Progenitor cell of endocrine pancreas (in vitro differentiated cells): ENCODE data around the gene NGF. TPM values are rescaled to one million over a fixed set of nuclear protein-coding genes. Genes with fewer than 3 reads are reported as not detected.

Experiments
- DNase-seq: peaks from one replicate; pipeline ENCODE4 v3.0.0; 2021; ENCODE audit warnings: low spot score; ENCODE audit not compliant: unreplicated experiment
- H3K27ac Mint-ChIP-seq: 2 replicates; pipeline ENCODE4 v1.8.0; 2021; ENCODE audit warnings: mild to moderate bottlenecking, moderate library complexity, mixed read lengths
- H3K27me3 Mint-ChIP-seq: 2 replicates; pipeline ENCODE4 v1.8.0; 2021; ENCODE audit warnings: mixed read lengths
- H3K36me3 Mint-ChIP-seq: 2 replicates; pipeline ENCODE4 v1.8.0; 2022; ENCODE audit warnings: mixed read lengths; ENCODE audit not compliant: insufficient read depth
- H3K4me1 Mint-ChIP-seq: 2 replicates; pipeline ENCODE4 v1.8.0; 2021; ENCODE audit warnings: low read depth, mixed read lengths
- H3K4me3 Mint-ChIP-seq: 2 replicates; pipeline ENCODE4 v1.8.0; 2021; ENCODE audit warnings: low read depth, mild to moderate bottlenecking, moderate library complexity, mixed read lengths
- H3K9me3 Mint-ChIP-seq: 2 replicates; pipeline ENCODE4 v1.8.0; 2021; ENCODE audit warnings: low read depth, mixed read lengths
- total RNA-seq: library from RNA; stranded (reverse); gene quantifications from 2 replicates; pipeline ENCODE4 v1.2.1, GENCODE V29; 2021
- TF ChIP-seq, protein P1 (sequence below): fragments of 200-600 bp; sonication (generic); IDR thresholded peaks from one replicate; pipeline ENCODE4 v1.5.0; 2021; ENCODE audit warnings: antibody characterized with exemption, mild to moderate bottlenecking; ENCODE audit not compliant: unreplicated experiment

Gene NGF
- total RNA-seq, 1 donor from 2014 or later: 2.2 TPM

DNA sequence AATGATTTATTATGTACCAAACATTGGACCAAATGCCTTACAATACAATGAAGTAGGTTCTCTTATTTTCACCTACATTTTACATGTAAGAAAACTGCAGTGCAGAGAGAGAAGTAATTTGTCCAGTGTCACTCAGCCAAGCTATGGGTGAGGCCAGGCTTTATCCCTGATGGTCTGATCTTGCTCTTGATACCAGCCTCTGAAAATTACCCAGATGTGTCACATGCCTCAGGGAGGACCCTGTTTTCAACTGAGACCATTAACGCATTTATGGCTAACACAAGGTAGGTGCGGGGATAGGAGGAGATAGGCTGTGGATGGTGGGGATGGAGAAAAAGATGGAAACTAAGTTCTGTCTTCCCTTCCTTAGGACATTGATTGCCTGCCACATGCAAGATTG lies 56.9 kb downstream of the NGF start:
- TF ChIP-seq, protein P1, sequence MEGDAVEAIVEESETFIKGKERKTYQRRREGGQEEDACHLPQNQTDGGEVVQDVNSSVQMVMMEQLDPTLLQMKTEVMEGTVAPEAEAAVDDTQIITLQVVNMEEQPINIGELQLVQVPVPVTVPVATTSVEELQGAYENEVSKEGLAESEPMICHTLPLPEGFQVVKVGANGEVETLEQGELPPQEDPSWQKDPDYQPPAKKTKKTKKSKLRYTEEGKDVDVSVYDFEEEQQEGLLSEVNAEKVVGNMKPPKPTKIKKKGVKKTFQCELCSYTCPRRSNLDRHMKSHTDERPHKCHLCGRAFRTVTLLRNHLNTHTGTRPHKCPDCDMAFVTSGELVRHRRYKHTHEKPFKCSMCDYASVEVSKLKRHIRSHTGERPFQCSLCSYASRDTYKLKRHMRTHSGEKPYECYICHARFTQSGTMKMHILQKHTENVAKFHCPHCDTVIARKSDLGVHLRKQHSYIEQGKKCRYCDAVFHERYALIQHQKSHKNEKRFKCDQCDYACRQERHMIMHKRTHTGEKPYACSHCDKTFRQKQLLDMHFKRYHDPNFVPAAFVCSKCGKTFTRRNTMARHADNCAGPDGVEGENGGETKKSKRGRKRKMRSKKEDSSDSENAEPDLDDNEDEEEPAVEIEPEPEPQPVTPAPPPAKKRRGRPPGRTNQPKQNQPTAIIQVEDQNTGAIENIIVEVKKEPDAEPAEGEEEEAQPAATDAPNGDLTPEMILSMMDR: no peak
- Mint-ChIP-seq H3K9me3 (peaks cover 5% of the 10 kb centered on the region), H3K4me1 (no peaks in the 10 kb centered on the region), H3K4me3 (no peak overlapping the region), H3K27ac (no peak overlapping the region), H3K36me3 (peaks cover 3% of the 10 kb centered on the region), H3K27me3 (no peaks in the 10 kb centered on the region)
- no peak for DNase-seq

GRCh38 chr1:115280064-115280463 lies 58.0 kb downstream of the NGF start:
- H3K27ac Mint-ChIP-seq: no peak overlapping the region

GRCh38 chr1:115278211-115278610 lies 59.8 kb downstream of the NGF start:
- H3K27me3 Mint-ChIP-seq: no peaks in the 10 kb centered on the region
- H3K4me1 Mint-ChIP-seq: peaks cover 2% of the 10 kb centered on the region
- no peak overlapping the region for H3K27ac Mint-ChIP-seq
- peaks cover 3% of the 10 kb centered on the region for H3K36me3 Mint-ChIP-seq
- no peak overlapping the region for H3K4me3 Mint-ChIP-seq
- H3K9me3 Mint-ChIP-seq: peaks cover 5% of the 10 kb centered on the region
- DNase-seq: no peak
- TF ChIP-seq, protein P1: no peak

More at GRCh38 chr1:115280064-115280463, 58.0 kb downstream of the NGF start:
- TF ChIP-seq, protein P1: no peak
- H3K4me1 Mint-ChIP-seq: no peaks in the 10 kb centered on the region
- peaks cover 5% of the 10 kb centered on the region for H3K9me3 Mint-ChIP-seq
- no peaks in the 10 kb centered on the region for H3K27me3 Mint-ChIP-seq
- peaks cover 3% of the 10 kb centered on the region for H3K36me3 Mint-ChIP-seq
- DNase-seq: no peak
- H3K4me3 Mint-ChIP-seq: no peak overlapping the region

DNA sequence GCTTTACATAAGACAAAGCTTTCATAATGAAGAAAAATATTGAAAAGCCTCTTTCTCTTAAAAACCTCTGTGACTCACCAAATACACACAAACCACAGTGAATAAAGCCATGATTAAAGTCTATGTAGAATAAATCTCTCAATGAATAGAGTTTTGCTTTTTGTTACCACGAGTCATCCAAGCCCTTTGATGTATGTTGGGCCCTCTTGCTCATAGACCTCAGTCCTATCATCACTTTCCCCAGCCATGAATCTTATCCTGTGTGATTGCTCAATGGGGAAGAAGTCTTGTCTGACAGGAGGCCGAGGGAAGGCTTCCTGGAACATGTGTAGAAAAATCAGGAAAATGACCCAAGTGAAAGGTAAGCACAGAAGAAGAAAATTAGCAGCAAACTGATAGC lies 60.8 kb downstream of the NGF start:
- TF ChIP-seq, protein P1: no peak
- H3K9me3 Mint-ChIP-seq: peaks cover 5% of the 10 kb centered on the region

DNA sequence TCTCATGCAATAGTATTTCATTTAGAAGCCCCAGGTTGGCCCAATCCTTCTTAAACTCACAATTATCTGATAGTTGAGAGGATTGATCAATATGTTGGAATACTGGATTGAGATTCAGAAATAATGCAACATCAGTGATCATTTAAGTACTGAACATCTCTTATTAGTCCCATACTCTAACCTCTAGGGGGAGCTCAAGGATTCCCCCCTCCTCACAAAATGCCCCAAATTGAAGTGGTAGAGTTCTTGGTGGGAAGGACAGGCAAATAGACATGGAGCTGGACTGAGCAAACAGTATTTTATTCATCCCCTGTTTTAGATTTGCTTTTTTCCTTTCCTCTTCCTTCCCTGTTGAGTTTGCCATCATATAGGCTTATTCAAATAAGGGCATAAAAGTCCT lies 62.8 kb downstream of the NGF start:
- Mint-ChIP-seq H3K27ac (no peak overlapping the region), H3K4me1 (peaks cover 4% of the 10 kb centered on the region), H3K9me3 (peaks cover 5% of the 10 kb centered on the region), H3K27me3 (no peaks in the 10 kb centered on the region), H3K4me3 (no peak overlapping the region), H3K36me3 (peaks cover 3% of the 10 kb centered on the region)
- DNase-seq: no peak
- TF ChIP-seq, protein P1: peak; percentile 36

More for the DNA sequence above, 60.8 kb downstream of the NGF start:
- DNase-seq: no peak
- no peak overlapping the region for H3K27ac Mint-ChIP-seq
- H3K4me1 Mint-ChIP-seq: peaks cover 4% of the 10 kb centered on the region
- no peak overlapping the region for H3K4me3 Mint-ChIP-seq
- H3K27me3 Mint-ChIP-seq: no peaks in the 10 kb centered on the region
- H3K36me3 Mint-ChIP-seq: peaks cover 3% of the 10 kb centered on the region
